NCI-H187 treated with DMSO at 0.1 percent for 48 hours (cell line): ENCODE measurements around the gene DOCK9.

Source experiments
- DNase-seq: peaks from one replicate; lab custom pipeline; 2025; lab: John Stamatoyannopoulos, UW

Gene DOCK9

GRCh38 chr13:98848746-98849145 is 129.1 kb downstream of the DOCK9 start:
- DNase-seq = no peak

- DNase-seq = no peak
Observed at GRCh38 chr13:98847780-98848179, 130.1 kb downstream of the DOCK9 start.

GRCh38 chr13:98846986-98847385 is 130.9 kb downstream of the DOCK9 start:
- no peak for DNase-seq

- DNase-seq = no peak
Observed at GRCh38 chr13:98846521-98846920, 131.3 kb downstream of the DOCK9 start.

GRCh38 chr13:98845742-98846141 is 132.1 kb downstream of the DOCK9 start:
- no peak for DNase-seq

- DNase-seq = no peak
Observed at GRCh38 chr13:98844021-98844420, 133.8 kb downstream of the DOCK9 start.

- DNase-seq = no peak
Observed at GRCh38 chr13:98843482-98843877, 134.4 kb downstream of the DOCK9 start.

- DNase-seq = peak; percentile 82
Observed at GRCh38 chr13:98842858-98843481, 134.9 kb downstream of the DOCK9 start.

- DNase-seq = peak; percentile 95
Observed at GRCh38 chr13:98842070-98842469, 135.8 kb downstream of the DOCK9 start.

GRCh38 chr13:98839856-98840769 is 137.8 kb downstream of the DOCK9 start:
- DNase-seq = no peak

GRCh38 chr13:98838776-98839175 is 139.1 kb downstream of the DOCK9 start:
- peak; percentile 40 for DNase-seq

GRCh38 chr13:98837896-98838295 is 140.0 kb downstream of the DOCK9 start:
- DNase-seq = no peak

GRCh38 chr13:98835156-98835555 is 142.7 kb downstream of the DOCK9 start:
- DNase-seq = no peak

GRCh38 chr13:98834254-98834960 is 143.5 kb downstream of the DOCK9 start:
- DNase-seq = no peak

- DNase-seq = no peak
Observed at GRCh38 chr13:98831236-98831635, 146.6 kb downstream of the DOCK9 start.

- no peak for DNase-seq
Observed at GRCh38 chr13:98829541-98829940, 148.3 kb downstream of the DOCK9 start.

- DNase-seq = no peak
Observed at GRCh38 chr13:98828614-98829013, 149.2 kb downstream of the DOCK9 start.

GRCh38 chr13:98827449-98827848 is 150.4 kb downstream of the DOCK9 start:
- no peak for DNase-seq

- DNase-seq = no peak
Observed at GRCh38 chr13:98826146-98826545, 151.7 kb downstream of the DOCK9 start.

- DNase-seq = no peak
Observed at GRCh38 chr13:98825659-98826058, 152.2 kb downstream of the DOCK9 start.

- DNase-seq = no peak
Observed at GRCh38 chr13:98824376-98825160, 153.3 kb downstream of the DOCK9 start.

GRCh38 chr13:98823442-98823841 is 154.4 kb downstream of the DOCK9 start:
- no peak for DNase-seq
